Cerebellar cortex (tissue), 1 donor: ENCODE measurements around the gene WDR20.
"Not testable (repeated sequence)": the region's sequence is repeated elsewhere in the genome, so short reads cannot be mapped to it uniquely, and the experiment has no call there.

ENCODE experiments used
- DNase-seq: peaks from one replicate; pipeline ENCODE4 v3.0.0-alpha.2; 2015; ENCODE audit warnings: low spot score

The WDR20 gene

DNA sequence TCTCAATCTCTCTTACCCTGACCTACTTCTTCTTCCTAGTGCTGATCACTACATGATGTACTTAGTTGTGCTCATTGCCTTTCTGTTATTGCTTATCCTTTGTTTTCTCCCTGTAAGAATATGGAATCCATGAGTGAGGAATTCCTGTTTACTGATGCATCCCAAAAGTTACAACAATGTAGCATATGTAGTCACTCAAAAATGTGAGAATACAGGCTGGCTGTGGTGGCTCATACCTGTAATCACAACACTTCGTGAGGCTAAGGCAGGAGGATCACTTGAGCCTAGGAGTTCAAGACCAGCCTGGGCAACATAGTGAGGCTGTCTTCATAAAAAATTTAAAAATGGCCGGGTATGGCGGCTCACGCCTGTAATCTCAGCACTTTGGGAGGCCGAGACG lies 8.0 kb upstream of the WDR20 start:
- DNase-seq, result no peak

GRCh38 chr14:102134021-102134420 lies 5.7 kb upstream of the WDR20 start:
- not testable (repeated sequence) for DNase-seq

- not testable (repeated sequence) for DNase-seq
Measured at GRCh38 chr14:102134719-102135118, 5.0 kb upstream of the WDR20 start.

DNA sequence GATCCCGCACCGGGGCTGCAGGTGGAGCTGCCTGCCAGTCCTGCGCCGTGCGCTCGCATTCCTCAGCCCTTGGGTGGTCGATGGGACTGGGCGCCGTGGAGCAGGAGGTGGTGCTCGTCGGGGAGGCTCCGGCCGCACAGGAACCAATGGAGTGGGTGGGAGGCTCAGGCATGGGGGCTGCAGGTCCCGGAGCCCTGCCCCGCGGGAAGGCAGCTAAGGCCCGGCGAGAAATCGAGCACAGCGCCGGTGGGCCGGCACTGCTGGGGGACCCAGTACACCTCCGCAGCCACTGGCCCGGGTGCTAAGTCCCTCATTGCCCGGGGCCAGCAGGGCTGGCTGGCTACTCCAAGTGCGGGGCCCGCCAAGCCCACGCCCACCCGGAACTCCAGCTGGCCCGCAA lies 4.2 kb upstream of the WDR20 start:
- DNase-seq, result not testable (repeated sequence)

GRCh38 chr14:102138535-102138934 lies 1.2 kb upstream of the WDR20 start:
- peak; percentile 5 for DNase-seq

GRCh38 chr14:102138961-102139285 lies 774 bp upstream of the WDR20 start:
- peak; percentile 47 for DNase-seq

DNA sequence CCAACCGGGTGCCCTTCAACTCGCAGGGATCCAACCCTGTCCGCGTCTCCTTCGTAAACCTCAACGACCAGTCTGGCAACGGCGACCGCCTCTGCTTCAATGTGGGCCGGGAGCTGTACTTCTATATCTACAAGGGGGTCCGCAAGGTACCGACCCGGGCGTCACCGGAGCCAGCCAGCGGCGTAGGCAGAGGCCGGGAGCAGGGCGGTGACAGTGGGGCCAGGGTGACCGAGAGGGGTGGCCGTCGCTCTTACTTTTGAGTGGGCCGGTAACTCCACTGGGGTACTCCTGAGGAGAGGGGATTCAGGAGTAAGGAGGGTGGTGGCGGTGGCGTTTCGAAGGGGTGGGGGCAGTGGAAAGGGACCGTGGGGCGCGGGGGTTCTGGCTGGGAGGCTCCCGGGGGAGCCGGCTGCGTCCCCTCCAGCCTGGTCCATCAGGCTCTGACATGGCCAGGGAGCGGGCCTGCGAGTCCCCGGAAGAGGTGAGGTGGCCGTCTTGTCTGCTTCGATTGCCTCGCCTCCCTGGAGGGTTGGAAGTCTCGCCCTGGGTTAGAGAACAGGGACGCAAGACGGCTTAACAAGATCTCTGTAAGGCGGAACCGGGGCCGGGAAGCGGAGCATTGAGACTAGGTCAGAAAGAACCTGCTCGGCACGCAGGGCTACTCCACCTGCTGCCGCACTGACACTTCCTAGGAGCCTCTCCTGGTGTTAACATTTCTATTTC lies 491 bp downstream of the WDR20 start:
- no peak for DNase-seq

- DNase-seq, result peak; percentile 25
Measured at GRCh38 chr14:102140750-102141145, 1.1 kb downstream of the WDR20 start.

- no peak for DNase-seq
Measured at GRCh38 chr14:102141797-102142196, 2.1 kb downstream of the WDR20 start.

DNA sequence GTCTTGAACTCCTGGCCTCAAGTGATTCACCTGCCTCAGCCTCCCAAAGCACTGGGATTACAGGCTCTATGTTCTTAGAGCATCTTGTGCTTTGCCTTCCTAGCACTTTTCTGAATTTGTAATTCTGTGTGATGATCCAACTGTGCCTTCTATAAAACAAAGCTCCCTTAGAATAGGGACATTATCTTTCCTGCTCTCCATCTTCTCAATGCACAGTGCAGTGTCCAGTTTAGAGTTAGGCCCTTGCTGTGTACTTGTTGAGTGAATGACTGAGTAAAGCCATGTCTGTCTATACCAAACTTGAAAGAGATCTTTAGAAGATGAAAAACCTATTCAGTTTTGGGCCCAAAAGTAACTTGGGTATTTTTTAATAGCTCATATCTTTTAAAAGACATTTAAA lies 5.2 kb downstream of the WDR20 start:
- no peak for DNase-seq

DNA sequence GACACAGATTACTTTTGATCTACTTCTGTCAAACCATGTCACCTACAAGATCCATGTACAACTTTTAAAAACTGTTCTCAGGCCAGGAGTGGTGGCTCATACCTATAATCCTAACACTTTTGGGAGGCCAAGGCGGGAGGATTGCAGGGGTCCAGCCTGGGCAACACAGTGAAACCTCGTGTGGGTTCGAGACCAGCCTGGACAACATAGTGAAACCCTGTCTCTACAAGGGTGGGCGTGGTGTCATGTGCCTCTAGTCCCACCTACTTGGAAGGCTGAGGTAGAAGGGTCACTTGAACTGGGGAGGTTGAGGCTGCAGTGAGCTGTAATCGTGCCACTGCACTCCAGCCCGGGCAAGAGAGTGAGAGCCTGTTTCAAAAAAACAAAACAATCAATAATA lies 5.7 kb downstream of the WDR20 start:
- no peak for DNase-seq

- no peak for DNase-seq
Measured at GRCh38 chr14:102146423-102146822, 6.7 kb downstream of the WDR20 start.

GRCh38 chr14:102150083-102150482 lies 10.4 kb downstream of the WDR20 start:
- no peak for DNase-seq

DNA sequence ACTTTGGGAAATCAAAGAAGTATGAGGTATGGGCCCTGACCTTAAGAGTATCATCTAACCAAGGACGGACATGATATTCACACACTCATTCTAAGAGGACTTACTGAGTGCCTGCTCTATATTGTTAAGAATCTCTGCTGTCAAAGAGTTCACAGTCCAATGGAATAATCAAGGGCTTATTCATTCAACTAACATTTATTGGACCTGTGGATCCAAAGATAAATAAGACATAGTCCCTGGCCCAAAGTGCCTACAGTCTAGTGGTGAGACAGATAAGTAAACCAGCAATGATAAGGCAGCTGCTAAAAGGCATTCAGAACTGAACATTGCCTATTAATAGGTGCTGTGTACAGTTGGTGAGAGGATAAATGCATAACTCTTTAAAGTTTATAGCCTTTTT lies 11.0 kb downstream of the WDR20 start:
- DNase-seq, result no peak

DNA sequence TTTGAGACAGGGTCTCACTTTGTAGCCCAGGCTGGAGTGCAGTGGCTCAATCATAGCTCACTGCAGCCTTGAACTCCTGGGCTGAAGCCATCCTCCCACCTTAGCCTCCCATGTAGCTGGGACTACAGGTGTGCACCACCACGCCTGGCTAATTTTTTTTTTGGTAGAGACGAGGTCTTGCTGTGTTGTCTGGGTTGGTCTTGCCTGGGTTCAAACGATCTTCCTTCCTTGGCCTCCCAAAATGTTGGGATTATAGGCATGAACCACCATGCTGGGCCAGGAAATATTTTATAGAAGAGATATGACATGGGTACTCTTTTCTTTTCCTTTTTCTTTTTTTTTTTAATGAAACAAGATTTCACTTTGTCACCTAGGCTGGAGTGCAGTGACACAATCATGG lies 11.7 kb downstream of the WDR20 start:
- not testable (repeated sequence) for DNase-seq

GRCh38 chr14:102154121-102154520 lies 14.4 kb downstream of the WDR20 start:
- no peak for DNase-seq

DNA sequence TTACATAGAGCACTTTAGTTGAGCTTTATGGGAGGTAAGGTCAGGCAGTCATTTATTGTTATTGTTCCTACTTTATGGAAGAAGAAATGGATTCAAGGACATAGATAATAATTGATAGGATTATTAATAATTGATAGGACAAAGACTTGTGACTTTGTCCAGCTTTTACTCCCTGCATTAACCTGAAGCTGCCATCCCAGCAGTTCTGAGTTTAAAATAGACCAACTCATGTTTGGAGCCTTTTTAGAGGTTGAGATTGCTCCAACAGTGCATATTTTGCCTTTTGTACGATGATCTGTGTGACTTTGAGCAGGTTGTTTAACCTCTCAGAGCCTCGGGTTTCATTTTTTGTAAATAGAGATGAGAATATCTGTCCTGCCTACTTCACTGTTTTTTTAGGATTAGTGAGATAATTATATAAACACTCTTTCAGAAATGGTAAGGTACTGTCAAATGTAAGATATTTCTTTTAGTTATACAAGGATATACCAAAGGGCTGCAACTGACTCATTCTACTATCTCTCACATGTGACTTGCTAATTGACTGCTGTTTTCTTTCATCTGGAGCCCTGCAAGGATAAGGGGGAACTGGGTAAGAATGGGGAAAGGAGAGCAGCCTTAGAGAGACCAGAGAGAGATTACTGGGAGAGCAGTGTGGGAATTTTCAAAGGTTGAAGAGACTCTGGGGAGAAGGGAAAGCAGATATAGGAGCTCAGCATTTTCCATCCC lies 15.3 kb downstream of the WDR20 start:
- no peak for DNase-seq

DNA sequence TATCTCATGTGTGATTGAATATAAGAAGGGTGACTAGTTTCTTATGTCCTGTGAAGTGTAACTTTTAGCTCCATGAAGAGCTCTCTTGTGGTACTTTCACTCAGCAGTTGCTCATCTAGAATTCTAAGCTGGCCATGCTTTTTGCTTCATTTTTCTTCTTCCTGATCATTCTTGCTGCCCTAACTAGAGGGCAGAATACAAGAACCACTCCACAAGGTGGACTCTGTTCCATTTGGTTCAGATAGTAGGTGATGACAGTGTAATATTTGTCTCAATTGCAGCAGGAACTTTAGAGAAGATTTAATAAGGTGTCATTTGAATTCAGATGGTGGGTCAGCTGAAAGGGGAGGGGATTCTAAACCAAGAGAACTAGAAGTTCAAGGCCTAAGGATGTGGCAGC lies 17.6 kb downstream of the WDR20 start:
- DNase-seq, result no peak

GRCh38 chr14:102158797-102159196 lies 19.1 kb downstream of the WDR20 start:
- no peak for DNase-seq

DNA sequence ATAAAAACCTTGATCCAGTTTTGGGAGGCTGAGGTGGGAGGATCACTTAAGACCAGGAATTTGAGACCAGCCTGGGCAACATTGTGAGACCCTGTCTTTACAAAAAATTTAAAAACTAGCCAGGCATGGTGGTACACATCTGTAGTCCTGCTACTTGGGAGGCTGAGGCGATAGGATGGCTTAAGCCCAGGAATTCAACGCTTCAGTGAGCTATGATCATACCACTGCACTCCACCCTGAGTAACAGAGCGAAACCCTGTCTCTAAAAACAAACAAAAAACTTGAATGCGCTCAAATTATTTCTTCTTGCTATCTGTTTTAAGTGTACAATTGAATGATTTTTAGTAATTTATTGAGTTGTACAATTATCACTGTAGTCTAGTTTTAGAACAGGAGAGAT lies 20.1 kb downstream of the WDR20 start:
- DNase-seq, result no peak

DNA sequence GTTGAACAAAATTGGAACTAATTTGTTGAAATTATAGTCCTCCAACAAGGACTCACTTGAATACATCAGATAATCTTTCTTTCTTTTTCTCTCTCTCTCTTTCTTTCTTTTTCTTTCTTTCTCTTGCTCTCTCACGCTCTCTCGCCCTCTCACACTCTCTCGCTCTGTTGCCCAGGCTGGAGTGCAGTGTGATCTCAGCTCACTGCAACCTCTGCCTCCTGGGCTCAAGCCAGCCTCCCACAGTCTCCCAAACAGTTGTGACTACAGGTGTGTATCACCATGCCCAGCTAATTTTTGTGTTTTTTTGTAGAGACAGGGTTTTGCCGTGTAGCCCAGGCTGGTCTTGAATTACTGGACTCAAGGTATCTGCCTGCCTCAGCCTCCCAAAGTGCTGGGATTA lies 22.8 kb downstream of the WDR20 start:
- DNase-seq, result no peak

DNA sequence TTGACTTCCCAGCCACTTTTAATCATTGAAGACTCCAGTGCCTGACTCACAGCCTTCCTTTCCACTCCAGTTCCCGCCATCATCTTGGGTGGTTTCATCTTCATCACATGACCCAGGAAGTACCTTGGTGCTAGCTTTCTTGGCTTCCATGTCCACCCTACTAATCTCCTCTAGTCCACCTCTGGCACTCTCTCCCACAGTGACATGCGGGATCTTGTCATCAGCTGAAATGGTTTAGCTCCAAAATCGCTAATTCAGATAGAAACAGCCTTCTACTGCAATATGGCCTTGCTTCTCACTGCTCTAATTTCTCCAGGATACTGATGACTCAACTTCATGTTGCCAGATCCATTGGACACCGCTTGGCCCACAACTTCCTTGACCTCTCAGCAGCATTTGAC lies 24.5 kb downstream of the WDR20 start:
- DNase-seq, result peak; percentile 30

DNA sequence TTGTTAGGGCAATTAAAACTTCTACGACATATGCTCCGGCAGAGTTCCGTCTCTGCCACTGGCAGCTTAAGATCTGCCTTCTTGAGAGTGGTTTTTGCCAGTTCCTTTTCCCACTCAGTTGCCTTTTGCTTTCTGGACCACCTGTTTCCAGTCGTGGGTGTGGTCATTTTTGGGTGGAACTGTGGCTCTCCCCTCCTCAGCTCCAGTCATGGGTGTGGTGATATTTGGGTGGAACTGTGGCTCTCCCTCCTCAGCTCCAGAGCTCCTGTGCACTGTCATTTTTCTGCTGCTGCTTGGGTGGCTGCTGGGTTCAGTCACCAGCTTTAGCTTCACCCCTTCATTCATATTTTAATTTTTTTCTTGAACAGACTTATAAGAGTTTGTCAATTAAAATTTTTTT lies 25.3 kb downstream of the WDR20 start:
- DNase-seq, result no peak

GRCh38 chr14:102170061-102170460 lies 30.4 kb downstream of the WDR20 start:
- DNase-seq, result no peak
